ENCODE measurements around the gene FAM219A. TPM values are rescaled to one million over a fixed set of nuclear protein-coding genes. Genes with fewer than 3 reads are reported as not detected.

The FAM219A gene
- total RNA-seq, 4 donors from 2014 or later, result 12.6 to 19.2 (median 17.0) TPM

- H3K9me3 ChIP-seq, result no peaks in the 10 kb centered on the region
- H3K36me3 ChIP-seq, result peaks cover 0 to 32% (median 26%) of the 10 kb centered on the region in 4 donors
- 90% methylated on average over 2 of the region's 2 CpGs for WGBS
- H3K4me3 ChIP-seq, result no peak overlapping the region
- intact Hi-C loops (cut with DNase I), result no loop called here
- peaks cover 0 to 7% (median 0%) of the 10 kb centered on the region in 4 donors for H3K27me3 ChIP-seq
- H3K4me1 ChIP-seq, result peaks cover 16 to 66% (median 46%) of the 10 kb centered on the region in 4 donors
- H3K27ac ChIP-seq (replicated peaks in 1 of 4), result peak overlapping the region in 1 of 4 donors; percentile 38
- no peak for DNase-seq (ENCODE audit: extremely low spot score)
- no peak for TF ChIP-seq CTCF (IDR thresholded peaks at IDR 0.05)
- no peak for TF ChIP-seq EP300 (IDR thresholded peaks at IDR 0.05)
- no peak for TF ChIP-seq POLR2AphosphoS5 (IDR thresholded peaks at IDR 0.05)
These were observed 84.6 kb downstream of the FAM219A start for GRCh38 chr9:34373749-34374148.

- peaks cover 0 to 7% (median 0%) of the 10 kb centered on the region in 4 donors for H3K27me3 ChIP-seq
- no peaks in the 10 kb centered on the region for H3K9me3 ChIP-seq
- intact Hi-C loops (cut with DNase I), result no loop called here
- H3K27ac ChIP-seq (replicated peaks in 1 of 4), result no peak overlapping the region
- peaks cover 0 to 34% (median 33%) of the 10 kb centered on the region in 4 donors for H3K36me3 ChIP-seq
- no peak for TF ChIP-seq CTCF (IDR thresholded peaks at IDR 0.05)
- no peak for TF ChIP-seq EP300 (IDR thresholded peaks at IDR 0.05)
- TF ChIP-seq POLR2AphosphoS5 (IDR thresholded peaks at IDR 0.05), result no peak
- no peak for TF ChIP-seq POLR2A (IDR thresholded peaks at IDR 0.05; ENCODE audit: low read depth)
- 84% methylated on average over 12 of the region's 41 CpGs for WGBS
- H3K4me1 ChIP-seq, result peaks cover 14 to 60% (median 42%) of the 10 kb centered on the region in 4 donors
- no peak overlapping the region for H3K4me3 ChIP-seq
- no peak for DNase-seq (ENCODE audit: extremely low spot score)
These were observed 85.8 kb downstream of the FAM219A start for GRCh38 chr9:34372467-34373011.

- no peak for TF ChIP-seq POLR2A (IDR thresholded peaks at IDR 0.05; ENCODE audit: low read depth)
- no peaks in the 10 kb centered on the region for H3K9me3 ChIP-seq
- 77% methylated on average over 16 of the region's 60 CpGs for WGBS
- no peak for DNase-seq (ENCODE audit: extremely low spot score)
- no peak overlapping the region for H3K4me3 ChIP-seq
- peaks cover 0 to 7% (median 0%) of the 10 kb centered on the region in 4 donors for H3K27me3 ChIP-seq
- no peak overlapping the region for H3K27ac ChIP-seq (replicated peaks in 1 of 4)
- intact Hi-C loops (cut with DNase I), result no loop called here
- H3K36me3 ChIP-seq, result peaks cover 0 to 40% (median 35%) of the 10 kb centered on the region in 4 donors
- peaks cover 11 to 54% (median 37%) of the 10 kb centered on the region in 4 donors for H3K4me1 ChIP-seq
These were observed 86.4 kb downstream of the FAM219A start for GRCh38 chr9:34371886-34372466.

GRCh38 chr9:34370970-34371880 is 87.1 kb downstream of the FAM219A start:
- WGBS, result 86% methylated on average over 46 of the region's 105 CpGs
- Histone ChIP-seq H3K36me3 (peaks cover 0 to 44% (median 35%) of the 10 kb centered on the region in 4 donors), H3K4me1 (peaks cover 10 to 49% (median 35%) of the 10 kb centered on the region in 4 donors), H3K9me3 (no peaks in the 10 kb centered on the region), H3K4me3 (peak overlapping the region in 3 of 4 donors; percentile 26 to 31 (median 28)), H3K27me3 (peaks cover 0 to 7% (median 0%) of the 10 kb centered on the region in 4 donors), H3K27ac (replicated peaks in 1 of 4) (no peak overlapping the region)
- no peak for TF ChIP-seq CTCF (IDR thresholded peaks at IDR 0.05)
- TF ChIP-seq POLR2AphosphoS5 (IDR thresholded peaks at IDR 0.05), result no peak
- TF ChIP-seq EP300 (IDR thresholded peaks at IDR 0.05), result no peak
- TF ChIP-seq POLR2A (IDR thresholded peaks at IDR 0.05; ENCODE audit: low read depth), result no peak
- intact Hi-C loops (cut with DNase I), result no loop called here
- DNase-seq (ENCODE audit: extremely low spot score), result no peak

Data from esophagus muscularis mucosa (tissue), 4 donors.